HepG2 (cell line): ENCODE results near the gene GRK6. TPM values are rescaled to one million over a fixed set of nuclear protein-coding genes. Genes with fewer than 3 reads are reported as not detected.

Source experiments
- ASH2L ChIP-seq: fragments of 300-600, 200-600 bp; sonication (generic); IDR thresholded peaks from 2 replicates; pipeline ENCODE4 v1.7.0; 2017; ENCODE audit warnings: low read depth, mild to moderate bottlenecking, moderate library complexity, mixed read lengths, low read length; ENCODE audit not compliant: insufficient read length
- ATF7 ChIP-seq, 2 experiments: fragments of 450-650 bp in 1 of 2; sonication (generic) in 1 of 2; formaldehyde crosslinking in 1 of 2; IDR thresholded peaks; 2 replicates each; pipeline versions ENCODE4 v1.4.0 to v1.6.1; 2016 to 2020; ENCODE audit warnings: antibody characterized with exemption in 1 of 2, mild to moderate bottlenecking in 1 of 2, missing genetic modification reagents in 1 of 2
- FOXK2 ChIP-seq: fragments of 450-650 bp; IDR thresholded peaks from 2 replicates; pipeline ENCODE4 v1.6.1; 2016
- HNRNPH1 ChIP-seq: fragments of 200-400 bp; formaldehyde crosslinking; optimal IDR thresholded peaks from 2 replicates; pipeline ENCODE3; 2017; ENCODE audit warnings: mild to moderate bottlenecking, low read depth, low read length
- JUND ChIP-seq: sonication (generic); formaldehyde crosslinking; IDR thresholded peaks from 2 replicates; pipeline ENCODE4 v1.8.0; 2022; ENCODE audit warnings: mild to moderate bottlenecking, missing genetic modification reagents
- MLXIP ChIP-seq: sonication (generic); formaldehyde crosslinking; IDR thresholded peaks from 2 replicates; pipeline ENCODE4 v1.9.0; 2021; ENCODE audit warnings: missing genetic modification reagents, borderline replicate concordance
- MYC ChIP-seq: sonication (generic); formaldehyde crosslinking; IDR thresholded peaks from 2 replicates; pipeline ENCODE4 v1.9.0; 2021; ENCODE audit warnings: missing genetic modification reagents, borderline replicate concordance
- PHB2 ChIP-seq: fragments of 450-650 bp; IDR thresholded peaks from 2 replicates; pipeline ENCODE4 v1.6.1; 2018; ENCODE audit not compliant: partially characterized antibody
- RELA ChIP-seq: sonication (generic); formaldehyde crosslinking; IDR thresholded peaks from 2 replicates; pipeline ENCODE4 v1.4.0; 2020; ENCODE audit warnings: missing genetic modification reagents
- SRF ChIP-seq: IDR thresholded peaks from 2 replicates; pipeline ENCODE4 v1.6.1; 2011; ENCODE audit warnings: mild to moderate bottlenecking, low read depth, low read length, moderate library complexity
- TP53 ChIP-seq: sonication (generic); formaldehyde crosslinking; conservative IDR thresholded peaks from 2 replicates; pipeline ENCODE4 v1.4.0; 2020; ENCODE audit warnings: missing genetic modification reagents
- ZFP91 ChIP-seq: sonication (generic); formaldehyde crosslinking; IDR thresholded peaks from 2 replicates; pipeline ENCODE4 v1.9.0; 2022; ENCODE audit warnings: missing genetic modification reagents, mild to moderate bottlenecking, borderline replicate concordance
- ZFYVE20 ChIP-seq: sonication (generic); formaldehyde crosslinking; IDR thresholded peaks from 2 replicates; pipeline ENCODE4 v1.8.0; 2023; ENCODE audit warnings: low read depth, mild to moderate bottlenecking, moderate library complexity, missing genetic modification reagents, borderline replicate concordance
- ZNF274 ChIP-seq: sonication (generic); formaldehyde crosslinking; IDR thresholded peaks from 2 replicates; pipeline ENCODE4 v1.5.1; 2020; ENCODE audit warnings: mild to moderate bottlenecking, missing genetic modification reagents
- ZNF281 ChIP-seq: sonication (generic); formaldehyde crosslinking; IDR thresholded peaks from 2 replicates; pipeline ENCODE4 v1.4.0; 2020; ENCODE audit warnings: missing genetic modification reagents, borderline replicate concordance
- ZNF282 ChIP-seq: fragments of 450-650 bp; IDR thresholded peaks from 2 replicates; pipeline ENCODE4 v1.6.1; 2018; ENCODE audit not compliant: partially characterized antibody
- ZNF326 ChIP-seq: sonication (generic); formaldehyde crosslinking; IDR thresholded peaks from 2 replicates; pipeline ENCODE4 v1.4.0; 2020; ENCODE audit warnings: missing genetic modification reagents, borderline replicate concordance
- ZNF713 ChIP-seq: sonication (generic); formaldehyde crosslinking; IDR thresholded peaks from 2 replicates; pipeline ENCODE4 v1.4.0; 2020; ENCODE audit warnings: mild to moderate bottlenecking, missing genetic modification reagents
- ZNF720 ChIP-seq: sonication (generic); formaldehyde crosslinking; IDR thresholded peaks from 2 replicates; pipeline ENCODE4 v1.4.0; 2020; ENCODE audit warnings: missing genetic modification reagents
- ZNF772 ChIP-seq: sonication (generic); formaldehyde crosslinking; IDR thresholded peaks from 2 replicates; pipeline ENCODE4 v1.5.0; 2020; ENCODE audit warnings: mild to moderate bottlenecking, missing genetic modification reagents
- polyA plus RNA-seq, 8 experiments: library from polyadenylated mRNA; depleted of rRNA in 3 of 8; stranded (reverse) in 7 of 8; unstranded in 1 of 8; fragments of >200 nt; fragmentation: Illumina TruSeq in 4 of 8; extraction: Trizol in 4 of 8; gene quantifications; 2 replicates each; pipeline versions ENCODE4 v1.2.1 to v1.2.3, GENCODE V29; 2011 to 2016; ENCODE audit warnings: low read depth in 4 of 8, missing spikeins in 1 of 8, mixed read lengths in 1 of 8; ENCODE audit not compliant: insufficient read depth in 1 of 8
- total RNA-seq, 5 experiments: library from RNA; depleted of rRNA; stranded (reverse); fragments of >200 nt; fragmentation: Illumina TruSeq; extraction: Trizol; gene quantifications; 2 replicates each; pipeline ENCODE4 v1.2.3, GENCODE V29; 2016; ENCODE audit warnings: low read depth in 1 of 5

GRK6 gene
- total and polyA plus RNA-seq, 2 of the 13 experiments (the other 11 are each of a cell fraction or from before 2014, with no cell fraction given), result 13.2 to 19.9 TPM

GRCh38 chr5:177455661-177456590 lies 29.4 kb downstream of the GRK6 start (continued):
- no peak for TF ChIP-seq ZNF274 (CRISPR knock-in tag)
- peak; percentile 67; the same call in 1 of the 2 replicates for TF ChIP-seq ZFP91 (CRISPR knock-in tag)
- TF ChIP-seq PHB2, result no peak
- no peak for TF ChIP-seq FOXK2
- TF ChIP-seq HNRNPH1, result no peak
- no peak for TF ChIP-seq ASH2L
- peak; percentile 83; the same call in 1 of the 2 replicates for TF ChIP-seq ZNF326 (CRISPR knock-in tag)
- no peak for TF ChIP-seq ATF7 (IDR thresholded peaks at IDR 0.05)
- no peak for TF ChIP-seq ATF7 (CRISPR knock-in tag; IDR thresholded peaks at IDR 0.05)
- TF ChIP-seq ZNF772 (CRISPR knock-in tag), result 0 out of 2 replicates have a peak, but pooled peaks have one; percentile 19
- TF ChIP-seq ZNF720 (CRISPR knock-in tag), result no peak
- no peak for TF ChIP-seq ZNF281
- no peak for TF ChIP-seq TP53 (CRISPR knock-in tag)
- no peak for TF ChIP-seq RELA
- no peak for TF ChIP-seq ZFYVE20 (CRISPR knock-in tag)
- no peak for TF ChIP-seq ZNF282
- no peak for TF ChIP-seq MLXIP
- no peak for TF ChIP-seq SRF
- TF ChIP-seq MYC (CRISPR knock-in tag), result no peak
- TF ChIP-seq JUND, result no peak; the same call in none of the 2 replicates
- TF ChIP-seq ZNF713 (CRISPR knock-in tag), result no peak
